ENCODE results near the gene COL4A6.

DNA sequence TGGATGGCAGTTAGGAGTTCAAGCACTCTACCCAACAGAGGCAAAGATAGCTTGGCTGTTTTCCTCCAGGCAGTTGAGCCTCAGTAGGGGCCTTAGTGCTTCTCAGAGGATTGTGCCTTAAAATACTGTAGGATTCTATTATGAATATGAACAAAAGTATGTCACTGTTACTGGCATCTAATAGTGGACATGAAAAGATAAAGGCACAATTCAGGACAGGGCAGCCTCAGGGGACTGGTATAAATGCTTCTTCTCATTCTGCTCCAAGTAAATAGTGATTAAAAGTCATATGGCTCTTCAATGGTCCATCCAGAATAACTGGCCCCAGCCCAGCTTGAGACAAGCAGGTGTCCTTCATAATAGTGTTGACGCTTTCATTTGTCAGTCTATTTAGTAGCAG lies 17.7 kb downstream of the COL4A6 start:
- TF ChIP-seq POLR2A (IDR thresholded peaks at IDR 0.05; ENCODE audit: low read length) (no peak), GATA1 (IDR thresholded peaks at IDR 0.05; ENCODE audit: low read depth, low read length) (no peak)
